GM12872 (cell line): ENCODE results near the gene CHAT.

Experiments used
- CTCF ChIP-seq: IDR thresholded peaks from 3 replicates; pipeline ENCODE4 v1.5.1; 2011; ENCODE audit warnings: low read depth, mild to moderate bottlenecking, low read length, moderate library complexity; ENCODE audit not compliant: insufficient read depth

CHAT gene

GRCh38 chr10:49575489-49576072, 38.3 kb upstream of the CHAT start:
- TF ChIP-seq CTCF = no peak

- no peak for TF ChIP-seq CTCF
Observed at GRCh38 chr10:49577182-49577925, 36.5 kb upstream of the CHAT start.

- TF ChIP-seq CTCF = no peak
Observed at GRCh38 chr10:49578392-49578791, 35.4 kb upstream of the CHAT start.

GRCh38 chr10:49579621-49580020, 34.2 kb upstream of the CHAT start:
- TF ChIP-seq CTCF = no peak

- TF ChIP-seq CTCF = no peak
Observed at GRCh38 chr10:49585387-49585786, 28.4 kb upstream of the CHAT start.

- no peak for TF ChIP-seq CTCF
Observed at GRCh38 chr10:49587981-49588380, 25.9 kb upstream of the CHAT start.

GRCh38 chr10:49592726-49593563, 20.9 kb upstream of the CHAT start:
- TF ChIP-seq CTCF = peak; percentile 97
